Spleen (tissue), 11 donors: ENCODE results near the gene KLB. TPM values are rescaled to one million over a fixed set of nuclear protein-coding genes. Genes with fewer than 3 reads are reported as not detected.
A peak's percentile ranks its signal among the peaks of the same experiment; 100 is the strongest.

ENCODE experiments used
- DNase-seq: peaks from one replicate; pipeline ENCODE4 v3.0.0-alpha.2; 2020
- H3K27ac ChIP-seq, 8 donors: fragments of 200-600 bp; sonication (generic) in 7 of 8; 1 replicate in 4 of 8; 2 replicates in 4 of 8; pipeline versions ENCODE4 v1.5.0 to v1.8.0; 2016 to 2021; ENCODE audit warnings: inconsistent platforms in 4 of 8, mild to moderate bottlenecking in 4 of 8, moderate library complexity in 1 of 8
- H3K27me3 ChIP-seq, 7 donors: fragments of 200-600 bp; sonication (generic) in 6 of 7; replicated peaks in 1 of 7; 1 replicate in 4 of 7; 2 replicates in 3 of 7; pipeline versions ENCODE4 v1.5.0 to v1.8.0; 2016 to 2021; ENCODE audit warnings: inconsistent platforms in 3 of 7, mild to moderate bottlenecking in 1 of 7
- H3K36me3 ChIP-seq, 6 donors: fragments of 200-600 bp; sonication (generic) in 5 of 6; 1 replicate in 4 of 6; 2 replicates in 2 of 6; pipeline versions ENCODE4 v1.5.0 to v1.8.0; 2016 to 2021; ENCODE audit warnings: inconsistent platforms in 2 of 6
- H3K4me1 ChIP-seq, 6 donors: fragments of 200-600 bp; sonication (generic) in 5 of 6; 1 replicate in 3 of 6; 2 replicates in 3 of 6; pipeline versions ENCODE4 v1.5.0 to v1.8.0; 2016 to 2021; ENCODE audit warnings: inconsistent platforms in 3 of 6
- H3K4me3 ChIP-seq, 8 donors: fragments of 200-600 bp; sonication (generic) in 7 of 8; 1 replicate in 4 of 8; 2 replicates in 4 of 8; pipeline versions ENCODE4 v1.5.0 to v1.8.0; 2016 to 2021; ENCODE audit warnings: inconsistent platforms in 4 of 8, mild to moderate bottlenecking in 4 of 8, moderate library complexity in 2 of 8
- H3K9me3 ChIP-seq, 8 donors: fragments of 200-600 bp; sonication (generic) in 7 of 8; 1 replicate in 4 of 8; 2 replicates in 4 of 8; pipeline versions ENCODE4 v1.5.0 to v1.8.0; 2016 to 2021; ENCODE audit warnings: inconsistent platforms in 4 of 8
- CTCF ChIP-seq, 11 experiments: fragments of 200-600 bp in 7 of 11; fragments of 450-650 bp in 4 of 11; sonication (generic) in 4 of 11; IDR thresholded peaks in 8 of 11; conservative IDR thresholded peaks in 3 of 11; 1 replicate in 7 of 11; 2 replicates in 4 of 11; pipeline versions ENCODE4 v1.4.0 to v1.8.0; 2016 to 2021; ENCODE audit warnings: antibody characterized with exemption in 11 of 11, inconsistent platforms in 4 of 11, mild to moderate bottlenecking in 1 of 11
- POLR2A ChIP-seq, 3 donors: fragments of 450-650 bp; IDR thresholded peaks; one replicate each; pipeline ENCODE4 v1.5.1; 2017; ENCODE audit warnings: antibody characterized with exemption in 3 of 3, mild to moderate bottlenecking in 1 of 3
- POLR2AphosphoS5 ChIP-seq, 3 donors: sonication (generic); formaldehyde crosslinking; IDR thresholded peaks; one replicate each; pipeline ENCODE4 v1.5.1; 2017; ENCODE audit warnings: antibody characterized with exemption in 3 of 3
- WGBS, 5 donors: extraction: QIAGEN DNeasy Blood & Tissue Kit in 3 of 5; methylation state at CpG; one replicate each; pipeline versions ENCODE4 v1.1.5 to v1.1.7; 2013 to 2018; 5-methylcytosine and 5-hydroxymethylcytosine counted together
- intact Hi-C: fragments of 100-400 bp; cut with DNase I; formaldehyde crosslinking; loops from one replicate; pipeline ENCODE4 v1.15.0; 2023; ENCODE audit warnings: low total_unique reads
- polyA plus RNA-seq, 3 donors: library from polyadenylated mRNA; stranded (reverse); fragments of 200-250 nt; gene quantifications; one replicate each; pipeline ENCODE4 v1.2.1, GENCODE V29; 2013
- total RNA-seq, 7 donors: library from RNA; depleted of rRNA in 3 of 7; stranded (reverse); fragments of >200 nt in 3 of 7; fragmentation: NEBNext Ultra II Directional in 4 of 7; extraction: Animal tissue kit (Norgen Biotek cat#: 25700) in 4 of 7; gene quantifications; one replicate each; pipeline versions ENCODE4 v1.1.0 to v1.2.1, GENCODE V29; 2016 to 2021
- donor health status: healthy with polysubstance abuse.
- donor health status: DM: no; HTN: no; CAD: no; lungs with moderate emphysema.
- donor health status: DM: no; HTN: no; CAD: no.
- donor health status: Bipolar disorder and iron deficiency.
- donor health status: healthy.
- donor health status: DM: no; HTN: no; CAD: no.
- donor health status: DM: yes; HTN: yes; CAD: no.

KLB gene
- total and polyA plus RNA-seq, 10 donors: 0.03 TPM; not detected in 9

- WGBS, 5 donors: 9 to 22% (median 13%) methylated on average over 20 to 61 of the region's 61 CpGs
- peak; percentile 92 for DNase-seq
- peaks cover 4 to 18% (median 13%) of the 10 kb centered on the region in 6 donors for H3K4me1 ChIP-seq
- H3K4me3 ChIP-seq: peak overlapping the region; percentile 14 to 68 (median 36)
- intact Hi-C loops: no loop called here
- no peaks in the 10 kb centered on the region for H3K9me3 ChIP-seq
- TF ChIP-seq POLR2AphosphoS5 (IDR thresholded peaks at IDR 0.05) (peak; percentile 52 to 83 (median 76)), POLR2A (IDR thresholded peaks at IDR 0.05) (no peak), CTCF (IDR thresholded peaks at IDR 0.05 in 8 of 11, conservative IDR thresholded peaks at IDR 0.05 in 3 of 11) (peak in 9 of 11 experiments; percentile 16 to 53 (median 26))
- H3K27ac ChIP-seq: peak overlapping the region in 7 of 8 donors; percentile 3 to 71 (median 51)
- peaks cover 0 to 32% (median 14%) of the 10 kb centered on the region in 6 donors for H3K36me3 ChIP-seq
- peaks cover 0 to 4% (median 0%) of the 10 kb centered on the region in 7 donors for H3K27me3 ChIP-seq
Measured at GRCh38 chr4:39446842-39447573, 40.3 kb downstream of the KLB start.

GRCh38 chr4:39450618-39451017 lies 43.9 kb downstream of the KLB start:
- TF ChIP-seq POLR2A (IDR thresholded peaks at IDR 0.05) (no peak), CTCF (IDR thresholded peaks at IDR 0.05 in 8 of 11, conservative IDR thresholded peaks at IDR 0.05 in 3 of 11) (no peak), POLR2AphosphoS5 (IDR thresholded peaks at IDR 0.05) (no peak)
- Histone ChIP-seq H3K27me3 (peaks cover 0 to 4% (median 0%) of the 10 kb centered on the region in 7 donors), H3K9me3 (no peaks in the 10 kb centered on the region), H3K4me3 (no peak overlapping the region), H3K36me3 (peaks cover 6 to 68% (median 50%) of the 10 kb centered on the region in 6 donors), H3K27ac (peak overlapping the region in 1 of 8 donors; percentile 7), H3K4me1 (peaks cover 6 to 28% (median 21%) of the 10 kb centered on the region in 6 donors)
- intact Hi-C loops: no loop called here
- 39 to 90% (median 68%) methylated on average over 2 of the region's 2 CpGs for WGBS, 5 donors
- DNase-seq: no peak

GRCh38 chr4:39451423-39452023 lies 44.8 kb downstream of the KLB start:
- H3K4me1 ChIP-seq: peaks cover 15 to 35% (median 29%) of the 10 kb centered on the region in 6 donors
- no peak overlapping the region for H3K4me3 ChIP-seq
- peaks cover 9 to 78% (median 58%) of the 10 kb centered on the region in 6 donors for H3K36me3 ChIP-seq
- WGBS, 5 donors: 77 to 91% (median 87%) methylated on average over 6 of the region's 6 CpGs
- peaks cover 0 to 4% (median 0%) of the 10 kb centered on the region in 7 donors for H3K27me3 ChIP-seq
- H3K27ac ChIP-seq: no peak overlapping the region
- no peak for DNase-seq
- TF ChIP-seq POLR2AphosphoS5 (IDR thresholded peaks at IDR 0.05): peak in 2 of 3 donors; percentile 38 to 45
- TF ChIP-seq CTCF (IDR thresholded peaks at IDR 0.05 in 8 of 11, conservative IDR thresholded peaks at IDR 0.05 in 3 of 11): no peak
- intact Hi-C loops: no loop called here
- H3K9me3 ChIP-seq: no peaks in the 10 kb centered on the region
